ENCODE results near the gene ADA. TPM values are rescaled to one million over a fixed set of nuclear protein-coding genes. Genes with fewer than 3 reads are reported as not detected.

Gene ADA
- total and polyA plus RNA-seq, 8 donors = 2.9 to 6.0 (median 4.0) TPM

GRCh38 chr20:44633872-44634600 lies 17.5 kb downstream of the ADA start:
- Histone ChIP-seq H3K4me1 (peaks cover 0 to 7% (median 0%) of the 10 kb centered on the region in 3 donors), H3K9me3 (no peaks in the 10 kb centered on the region), H3K27me3 (no peaks in the 10 kb centered on the region), H3K27ac (no peak overlapping the region), H3K4me3 (no peak overlapping the region), H3K36me3 (no peaks in the 10 kb centered on the region)
- no peak for TF ChIP-seq CTCF (IDR thresholded peaks at IDR 0.05)
- DNase-seq = peak in 4 of 6 donors; percentile 31 to 62 (median 46)
- 58 to 65% methylated on average over 18 of the region's 18 CpGs for WGBS, 2 donors
- intact Hi-C loops (cut with DNase I) = no loop called here
- ATAC-seq = peak; percentile 54 to 75 (median 75)
- no peak for FAIRE-seq

GRCh38 chr20:44633187-44633810 lies 18.2 kb downstream of the ADA start:
- DNase-seq (no peak), ATAC-seq (peak; percentile 29 to 55 (median 40)), FAIRE-seq (no peak)
- Histone ChIP-seq H3K4me1 (peaks cover 0 to 7% (median 0%) of the 10 kb centered on the region in 3 donors), H3K36me3 (no peaks in the 10 kb centered on the region), H3K4me3 (no peak overlapping the region), H3K27me3 (no peaks in the 10 kb centered on the region), H3K9me3 (no peaks in the 10 kb centered on the region), H3K27ac (no peak overlapping the region)
- intact Hi-C loops (cut with DNase I) = no loop called here
- WGBS, 2 donors = 61 to 64% methylated on average over 3 of the region's 3 CpGs
- TF ChIP-seq CTCF (IDR thresholded peaks at IDR 0.05) = no peak

GRCh38 chr20:44632103-44632752 lies 19.3 kb downstream of the ADA start:
- Histone ChIP-seq H3K36me3 (no peaks in the 10 kb centered on the region), H3K4me1 (peaks cover 0 to 7% (median 0%) of the 10 kb centered on the region in 3 donors), H3K27ac (no peak overlapping the region), H3K27me3 (no peaks in the 10 kb centered on the region), H3K4me3 (no peak overlapping the region), H3K9me3 (no peaks in the 10 kb centered on the region)
- no peak for DNase-seq
- 77 to 87% methylated on average over 8 of the region's 8 CpGs for WGBS, 2 donors
- TF ChIP-seq CTCF (IDR thresholded peaks at IDR 0.05) = no peak
- intact Hi-C loops (cut with DNase I) = no loop called here
- FAIRE-seq = no peak
- ATAC-seq = no peak

- 95 to 97% methylated on average over 5 of the region's 5 CpGs for WGBS, 2 donors
- DNase-seq = no peak
- no peak for ATAC-seq
- no peaks in the 10 kb centered on the region for H3K9me3 ChIP-seq
- H3K27me3 ChIP-seq = no peaks in the 10 kb centered on the region
- intact Hi-C loops (cut with DNase I) = no loop called here
- no peak for FAIRE-seq
- H3K36me3 ChIP-seq = no peaks in the 10 kb centered on the region
- no peak overlapping the region for H3K27ac ChIP-seq
- no peak overlapping the region for H3K4me3 ChIP-seq
- H3K4me1 ChIP-seq = peaks cover 0 to 7% (median 0%) of the 10 kb centered on the region in 3 donors
- TF ChIP-seq CTCF (IDR thresholded peaks at IDR 0.05) = no peak
These were observed 21.2 kb downstream of the ADA start for GRCh38 chr20:44630297-44630696.
